Mammary epithelial cell (primary cell): ENCODE results near the gene TRIM26.

ENCODE experiments used
- CTCF ChIP-seq, 2 donors: IDR thresholded peaks in 1 of 2; conservative IDR thresholded peaks in 1 of 2; 2 replicates each; pipeline ENCODE4 v1.5.1; 2011 to 2012; ENCODE audit warnings: inconsistent platforms in 2 of 2, low read length in 2 of 2, mild to moderate bottlenecking in 2 of 2, control low read depth in 1 of 2, low read depth in 1 of 2; ENCODE audit not compliant: insufficient read depth in 1 of 2; ENCODE audit errors: extremely low read depth in 1 of 2
- EZH2 ChIP-seq: IDR thresholded peaks from 2 replicates; pipeline ENCODE4 v1.6.1; 2012; ENCODE audit warnings: low read length, inconsistent platforms, borderline replicate concordance

GRCh38 chr6:30214657-30214982 lies 1.4 kb upstream of the TRIM26 start:
- no peak for TF ChIP-seq CTCF (conservative IDR thresholded peaks at IDR 0.05 in 1 of 2, IDR thresholded peaks at IDR 0.05 in 1 of 2; ENCODE audit: extremely low read depth in 1 of 2, insufficient read depth in 1 of 2, low read depth in 1 of 2, low read length in 2 of 2)
- TF ChIP-seq EZH2 = no peak
